Measurements from ENCODE around the gene APP.

The APP gene

DNA sequence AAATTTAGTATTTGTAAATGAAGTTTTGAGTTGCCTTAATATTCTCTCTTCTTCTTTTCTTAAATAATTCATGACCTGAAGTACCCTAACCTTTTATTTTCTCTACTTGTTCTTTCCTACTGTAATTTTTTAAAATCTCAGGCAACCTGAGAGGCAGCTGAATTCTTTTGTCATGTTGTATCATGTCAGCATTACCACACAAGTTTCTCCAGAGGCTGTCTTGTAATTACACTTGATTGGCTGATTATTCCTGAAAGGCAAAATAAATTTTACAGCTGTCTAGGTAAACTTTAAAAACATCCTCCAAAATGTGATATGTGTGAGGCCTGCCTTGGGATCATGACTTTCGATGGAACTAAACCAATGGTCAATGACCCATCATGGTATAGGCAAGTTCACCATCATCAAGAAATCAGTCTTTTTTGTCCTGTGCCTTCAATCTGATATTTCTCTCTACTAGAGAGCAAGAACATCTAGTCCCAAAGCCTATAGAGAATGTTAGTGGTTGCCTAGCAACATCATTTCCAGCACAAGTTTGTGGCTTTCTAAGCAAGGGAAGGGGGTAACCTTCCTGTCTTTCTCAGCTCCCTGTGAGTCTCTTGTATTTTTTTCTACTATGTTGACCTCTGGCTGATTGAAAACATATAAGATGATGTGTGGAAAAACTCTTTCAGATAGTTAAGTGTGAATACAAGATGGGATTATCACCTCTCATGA lies 320.3 kb downstream of the APP start:
- no peaks in the 10 kb centered on the region for H3K27me3 ChIP-seq (ENCODE audit: insufficient read depth, poor library complexity, severe bottlenecking)
- TF ChIP-seq GABPA (IDR thresholded peaks at IDR 0.05; ENCODE audit: low read depth) (no peak), SPI1 (IDR thresholded peaks at IDR 0.05; ENCODE audit: borderline replicate concordance, low read depth) (no peak), POLR2AphosphoS5 (IDR thresholded peaks at IDR 0.05; ENCODE audit: low read depth) (no peak), REST (IDR thresholded peaks at IDR 0.05; ENCODE audit: insufficient replicate concordance, low read depth) (no peak), CTCF (IDR thresholded peaks at IDR 0.05; ENCODE audit: insufficient read depth, low read length) (no peak)

GRCh38 chr21:25848309-25848708 lies 322.3 kb downstream of the APP start:
- Histone ChIP-seq H3K4me3 (replicated peaks; ENCODE audit: insufficient read depth, low read length) (no peak overlapping the region), H3K27me3 (ENCODE audit: insufficient read depth, poor library complexity, severe bottlenecking) (no peaks in the 10 kb centered on the region), H3K27ac (replicated peaks) (no peak overlapping the region)
- DNase-seq (ENCODE audit: low read depth in 1 of 2, low spot score in 1 of 2): no peak
- TF ChIP-seq GABPA (IDR thresholded peaks at IDR 0.05; ENCODE audit: low read depth) (no peak), POLR2AphosphoS5 (IDR thresholded peaks at IDR 0.05; ENCODE audit: low read depth) (no peak), CTCF (IDR thresholded peaks at IDR 0.05; ENCODE audit: insufficient read depth, low read length) (no peak), REST (IDR thresholded peaks at IDR 0.05; ENCODE audit: insufficient replicate concordance, low read depth) (no peak), SPI1 (IDR thresholded peaks at IDR 0.05; ENCODE audit: borderline replicate concordance, low read depth) (no peak)

More for the DNA sequence above, 320.3 kb downstream of the APP start:
- no peak overlapping the region for H3K27ac ChIP-seq (replicated peaks)
- H3K4me3 ChIP-seq (replicated peaks; ENCODE audit: insufficient read depth, low read length): no peak overlapping the region
- DNase-seq (ENCODE audit: low read depth in 1 of 2, low spot score in 1 of 2): no peak

GRCh38 chr21:25845729-25846256 lies 324.8 kb downstream of the APP start:
- Histone ChIP-seq H3K4me3 (replicated peaks; ENCODE audit: insufficient read depth, low read length) (no peak overlapping the region), H3K27me3 (ENCODE audit: insufficient read depth, poor library complexity, severe bottlenecking) (no peaks in the 10 kb centered on the region), H3K27ac (replicated peaks) (no peak overlapping the region)
- no peak for DNase-seq (ENCODE audit: low read depth in 1 of 2, low spot score in 1 of 2)
- TF ChIP-seq REST (IDR thresholded peaks at IDR 0.05; ENCODE audit: insufficient replicate concordance, low read depth) (no peak), GABPA (IDR thresholded peaks at IDR 0.05; ENCODE audit: low read depth) (no peak), POLR2AphosphoS5 (IDR thresholded peaks at IDR 0.05; ENCODE audit: low read depth) (no peak), SPI1 (IDR thresholded peaks at IDR 0.05; ENCODE audit: borderline replicate concordance, low read depth) (no peak), CTCF (IDR thresholded peaks at IDR 0.05; ENCODE audit: insufficient read depth, low read length) (no peak)
